Measurements from ENCODE around the gene DEPDC5. TPM values are rescaled to one million over a fixed set of nuclear protein-coding genes. Genes with fewer than 3 reads are reported as not detected.
"Not testable (repeated sequence)": the region's sequence is repeated elsewhere in the genome, so short reads cannot be mapped to it uniquely, and the experiment has no call there.

The DEPDC5 gene
- total RNA-seq, 1 donor from 2014 or later, result 14.8 TPM

DNA sequence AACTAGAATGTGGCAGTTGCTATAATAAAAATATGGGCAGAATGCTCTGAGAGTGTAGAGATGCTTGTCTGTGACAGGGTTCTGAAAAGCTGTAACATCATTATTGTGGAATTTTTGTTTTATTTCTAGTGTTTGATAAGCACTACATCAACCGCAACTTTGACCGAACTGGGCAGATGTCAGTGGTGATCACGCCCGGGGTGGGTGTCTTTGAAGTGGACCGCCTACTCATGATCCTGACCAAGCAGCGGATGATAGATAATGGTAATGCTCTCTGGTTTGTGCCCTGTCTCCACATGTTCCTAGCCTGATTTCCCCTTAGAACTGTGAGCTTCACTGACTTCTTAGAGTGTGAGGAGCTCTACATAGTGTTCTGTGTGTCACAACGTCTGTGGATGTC, 48.8 kb downstream of the DEPDC5 start:
- H3K36me3 Mint-ChIP-seq (ENCODE audit: low read depth), result peaks cover 46% of the 10 kb centered on the region
- DNase-seq (ENCODE audit: low spot score), result no peak
- no peak overlapping the region for H3K4me3 Mint-ChIP-seq (ENCODE audit: unreplicated experiment)
- TF ChIP-seq, protein P1, sequence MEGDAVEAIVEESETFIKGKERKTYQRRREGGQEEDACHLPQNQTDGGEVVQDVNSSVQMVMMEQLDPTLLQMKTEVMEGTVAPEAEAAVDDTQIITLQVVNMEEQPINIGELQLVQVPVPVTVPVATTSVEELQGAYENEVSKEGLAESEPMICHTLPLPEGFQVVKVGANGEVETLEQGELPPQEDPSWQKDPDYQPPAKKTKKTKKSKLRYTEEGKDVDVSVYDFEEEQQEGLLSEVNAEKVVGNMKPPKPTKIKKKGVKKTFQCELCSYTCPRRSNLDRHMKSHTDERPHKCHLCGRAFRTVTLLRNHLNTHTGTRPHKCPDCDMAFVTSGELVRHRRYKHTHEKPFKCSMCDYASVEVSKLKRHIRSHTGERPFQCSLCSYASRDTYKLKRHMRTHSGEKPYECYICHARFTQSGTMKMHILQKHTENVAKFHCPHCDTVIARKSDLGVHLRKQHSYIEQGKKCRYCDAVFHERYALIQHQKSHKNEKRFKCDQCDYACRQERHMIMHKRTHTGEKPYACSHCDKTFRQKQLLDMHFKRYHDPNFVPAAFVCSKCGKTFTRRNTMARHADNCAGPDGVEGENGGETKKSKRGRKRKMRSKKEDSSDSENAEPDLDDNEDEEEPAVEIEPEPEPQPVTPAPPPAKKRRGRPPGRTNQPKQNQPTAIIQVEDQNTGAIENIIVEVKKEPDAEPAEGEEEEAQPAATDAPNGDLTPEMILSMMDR (IDR thresholded peaks at IDR 0.05), result no peak
- no peaks in the 10 kb centered on the region for H3K9me3 Mint-ChIP-seq (ENCODE audit: low read depth)
- no peaks in the 10 kb centered on the region for H3K4me1 Mint-ChIP-seq (ENCODE audit: low read depth)
- H3K27ac Mint-ChIP-seq (ENCODE audit: unreplicated experiment), result no peak overlapping the region
- H3K27me3 Mint-ChIP-seq (ENCODE audit: low read depth), result no peaks in the 10 kb centered on the region

DNA sequence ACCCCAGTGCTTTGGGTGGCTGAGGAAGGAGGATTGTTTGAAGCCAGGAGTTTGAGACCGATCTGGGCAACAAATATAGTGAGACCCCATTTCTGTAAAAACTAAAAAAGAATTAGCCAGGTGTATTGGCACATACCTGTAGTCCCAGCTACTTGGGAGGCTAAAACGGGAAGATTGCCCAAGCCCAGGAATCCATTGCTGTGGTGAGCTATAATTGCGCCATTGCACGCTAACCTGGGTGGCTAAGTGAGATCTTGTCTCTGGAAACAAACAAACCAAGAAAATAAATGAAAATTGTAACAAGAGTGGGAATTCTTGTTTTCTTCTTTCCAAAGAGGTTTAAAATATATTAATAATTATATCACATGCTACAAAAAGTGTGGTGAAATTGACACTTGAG, 52.9 kb downstream of the DEPDC5 start:
- Mint-ChIP-seq H3K27ac (ENCODE audit: unreplicated experiment) (no peak overlapping the region), H3K27me3 (ENCODE audit: low read depth) (no peaks in the 10 kb centered on the region), H3K36me3 (ENCODE audit: low read depth) (peaks cover 54% of the 10 kb centered on the region), H3K9me3 (ENCODE audit: low read depth) (no peaks in the 10 kb centered on the region), H3K4me3 (ENCODE audit: unreplicated experiment) (no peak overlapping the region), H3K4me1 (ENCODE audit: low read depth) (no peaks in the 10 kb centered on the region)
- TF ChIP-seq, protein P1 (IDR thresholded peaks at IDR 0.05), result no peak
- no peak for DNase-seq (ENCODE audit: low spot score)

DNA sequence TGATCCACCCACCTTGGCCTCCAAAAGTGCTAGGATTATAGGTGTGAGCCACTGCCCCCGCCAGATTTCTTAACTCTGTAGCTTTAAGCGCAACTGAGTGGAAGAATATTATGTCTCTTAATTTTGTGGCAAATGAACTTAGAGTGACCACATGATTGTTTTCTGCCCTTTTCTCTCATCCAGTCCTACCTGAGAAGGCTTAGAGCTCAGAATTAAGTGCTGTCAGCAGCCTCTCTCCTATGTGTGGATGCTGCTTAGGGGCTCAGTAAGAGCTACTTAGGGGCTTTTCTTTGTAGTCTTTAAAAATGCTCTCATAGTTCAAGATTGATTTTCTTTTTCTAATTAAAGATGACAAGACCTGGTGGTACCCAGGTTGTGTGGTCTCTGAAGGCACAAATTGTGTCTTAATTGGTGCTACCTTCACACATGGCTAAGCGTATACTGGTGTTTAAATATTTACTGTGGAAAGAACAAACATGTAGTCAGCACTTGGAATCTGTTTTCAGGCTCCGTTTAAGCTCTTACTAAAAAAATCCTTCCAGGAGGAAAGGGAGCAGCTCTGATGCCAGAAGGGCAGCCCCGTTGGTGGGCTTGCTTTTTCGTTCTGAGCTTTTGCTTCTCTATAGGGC, 59.3 kb downstream of the DEPDC5 start:
- Mint-ChIP-seq H3K4me3 (ENCODE audit: unreplicated experiment) (no peak overlapping the region), H3K36me3 (ENCODE audit: low read depth) (peaks cover 33% of the 10 kb centered on the region), H3K27me3 (ENCODE audit: low read depth) (no peaks in the 10 kb centered on the region), H3K4me1 (ENCODE audit: low read depth) (no peaks in the 10 kb centered on the region), H3K9me3 (ENCODE audit: low read depth) (no peaks in the 10 kb centered on the region), H3K27ac (ENCODE audit: unreplicated experiment) (no peak overlapping the region)
- DNase-seq (ENCODE audit: low spot score), result no peak
- TF ChIP-seq, protein P1 (IDR thresholded peaks at IDR 0.05), result no peak

DNA sequence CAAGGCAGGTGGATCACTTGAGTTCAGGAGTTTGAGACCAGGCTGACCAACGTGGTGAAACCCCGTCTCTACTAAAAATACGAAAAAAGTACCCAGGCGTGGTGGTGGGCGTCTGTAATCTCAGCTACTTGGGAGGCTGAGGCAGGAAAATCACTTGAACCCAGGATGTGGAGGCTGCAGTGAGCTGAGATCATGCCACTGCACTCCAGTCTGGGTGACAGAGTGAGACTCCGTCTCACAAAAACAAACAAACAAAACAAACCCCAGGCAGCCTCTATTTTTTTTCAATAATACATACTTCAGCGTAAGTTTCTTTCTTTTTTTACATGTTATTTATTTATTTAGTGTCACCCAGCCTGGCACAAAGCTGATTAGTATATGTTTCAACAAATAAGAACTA, 60.1 kb downstream of the DEPDC5 start:
- peaks cover 37% of the 10 kb centered on the region for H3K36me3 Mint-ChIP-seq (ENCODE audit: low read depth)
- not testable (repeated sequence) for H3K4me3 Mint-ChIP-seq (ENCODE audit: unreplicated experiment); H3K9me3 Mint-ChIP-seq (ENCODE audit: low read depth); H3K4me1 Mint-ChIP-seq (ENCODE audit: low read depth); DNase-seq (ENCODE audit: low spot score); H3K27ac Mint-ChIP-seq (ENCODE audit: unreplicated experiment); H3K27me3 Mint-ChIP-seq (ENCODE audit: low read depth)

DNA sequence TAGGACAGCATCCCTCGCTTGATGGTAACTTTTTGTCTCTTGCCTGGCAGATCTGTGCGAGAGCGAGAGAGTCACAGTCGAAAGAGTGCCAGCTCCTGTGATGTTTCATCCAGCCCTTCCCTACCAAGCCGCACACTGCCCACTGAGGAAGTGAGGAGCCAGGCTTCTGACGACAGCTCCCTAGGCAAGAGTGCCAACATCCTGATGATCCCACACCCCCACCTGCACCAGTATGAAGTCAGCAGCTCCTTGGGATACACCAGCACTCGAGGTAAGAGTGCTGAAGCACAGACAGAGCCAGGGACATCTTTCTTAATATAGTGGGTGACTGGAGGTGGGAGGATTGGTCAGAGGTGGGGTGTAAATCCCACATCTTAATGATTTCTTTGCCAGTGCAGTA, 61.1 kb downstream of the DEPDC5 start:
- Mint-ChIP-seq H3K4me3 (ENCODE audit: unreplicated experiment) (no peak overlapping the region), H3K9me3 (ENCODE audit: low read depth) (no peaks in the 10 kb centered on the region), H3K27me3 (ENCODE audit: low read depth) (no peaks in the 10 kb centered on the region), H3K4me1 (ENCODE audit: low read depth) (no peaks in the 10 kb centered on the region), H3K27ac (ENCODE audit: unreplicated experiment) (no peak overlapping the region), H3K36me3 (ENCODE audit: low read depth) (peaks cover 40% of the 10 kb centered on the region)
- no peak for DNase-seq (ENCODE audit: low spot score)
- TF ChIP-seq, protein P1 (IDR thresholded peaks at IDR 0.05), result no peak

DNA sequence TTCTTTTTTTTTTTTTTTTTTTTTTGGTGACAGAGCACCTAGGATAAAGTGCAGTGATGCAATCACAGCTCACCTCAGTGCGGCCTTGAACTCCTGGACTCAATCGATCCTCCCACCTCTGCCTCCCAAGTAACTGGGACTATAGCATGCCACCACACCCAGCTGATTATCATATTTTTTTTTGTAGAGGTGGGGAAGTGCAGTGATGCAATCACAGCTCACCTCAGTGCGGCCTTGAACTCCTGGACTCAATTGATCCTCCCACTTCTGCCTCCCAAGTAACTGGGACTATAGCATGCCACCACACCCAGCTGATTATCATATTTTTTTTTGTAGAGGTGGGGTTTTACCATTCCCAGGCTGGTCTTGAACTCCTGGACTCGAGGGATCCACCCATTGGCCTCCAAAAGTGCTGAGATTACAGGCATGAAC, 61.6 kb downstream of the DEPDC5 start:
- H3K9me3 Mint-ChIP-seq (ENCODE audit: low read depth); DNase-seq (ENCODE audit: low spot score); H3K4me3 Mint-ChIP-seq (ENCODE audit: unreplicated experiment); H3K27ac Mint-ChIP-seq (ENCODE audit: unreplicated experiment); H3K4me1 Mint-ChIP-seq (ENCODE audit: low read depth); H3K27me3 Mint-ChIP-seq (ENCODE audit: low read depth): not testable (repeated sequence)
- peaks cover 37% of the 10 kb centered on the region for H3K36me3 Mint-ChIP-seq (ENCODE audit: low read depth)

All from chondrocyte (in vitro differentiated cells).